Measurements from ENCODE around the gene SERPINA4. TPM values are rescaled to one million over a fixed set of nuclear protein-coding genes. Genes with fewer than 3 reads are reported as not detected.
"Not testable (repeated sequence)": the region's sequence is repeated elsewhere in the genome, so short reads cannot be mapped to it uniquely, and the experiment has no call there.

SERPINA4 gene
- total and polyA plus RNA-seq, 2 experiments from 2014 or later: not detected

GRCh38 chr14:94605361-94605760, 44.1 kb downstream of the SERPINA4 start (continued):
- TF ChIP-seq ZNF462 (CRISPR knock-in tag; IDR thresholded peaks at IDR 0.05) (no peak), JUNB (IDR thresholded peaks at IDR 0.05; ENCODE audit: unreplicated experiment) (no peak), NANOG (IDR thresholded peaks at IDR 0.05; ENCODE audit: borderline replicate concordance) (no peak)

- H3K9me3 Mint-ChIP-seq; H3K27ac ChIP-seq (ENCODE audit: low read depth); H3F3A ChIP-seq (replicated peaks; ENCODE audit: low read depth); H3K4me2 ChIP-seq; H3K79me2 ChIP-seq (replicated peaks; ENCODE audit: insufficient read depth); DNase-seq (ENCODE audit: low spot score); ATAC-seq; H3K27me3 Mint-ChIP-seq (ENCODE audit: insufficient read depth, low read depth, poor library complexity); H3K9me2 ChIP-seq (ENCODE audit: insufficient read depth); H4K20me1 ChIP-seq (replicated peaks; ENCODE audit: insufficient read depth); H3K27me3 ChIP-seq (ENCODE audit: insufficient read depth); H3K27ac Mint-ChIP-seq; H3K4me1 ChIP-seq (ENCODE audit: insufficient read depth); H3K36me3 Mint-ChIP-seq (ENCODE audit: low read depth); H3K36me3 ChIP-seq (ENCODE audit: insufficient read depth); H2AFZ ChIP-seq; H3K4me1 Mint-ChIP-seq; H3K4me3 Mint-ChIP-seq; H3K4me3 ChIP-seq: not testable (repeated sequence)
These were observed 47.7 kb downstream of the SERPINA4 start for GRCh38 chr14:94608966-94609365.

- H3K9me3 Mint-ChIP-seq: peaks cover 4% of the 10 kb centered on the region; the same call in 1 of the 3 replicates
- no peak overlapping the region for H3K4me2 ChIP-seq
- TF ChIP-seq CTCF (conservative IDR thresholded peaks at IDR 0.05; ENCODE audit: low read depth in 2 of 2): no peak
- no peak for TF ChIP-seq EZH2phosphoT487 (IDR thresholded peaks at IDR 0.05; ENCODE audit: unreplicated experiment)
- TF ChIP-seq ZNF114 (CRISPR knock-in tag; IDR thresholded peaks at IDR 0.05): no peak
- no peak for TF ChIP-seq NANOG (IDR thresholded peaks at IDR 0.05; ENCODE audit: borderline replicate concordance)
- TF ChIP-seq CREB1 (CRISPR knock-in tag; IDR thresholded peaks at IDR 0.05; ENCODE audit: low read depth): no peak
- TF ChIP-seq POLR2AphosphoS5 (IDR thresholded peaks at IDR 0.05; ENCODE audit: low read depth): no peak
- no peak for TF ChIP-seq EZH2 (IDR thresholded peaks at IDR 0.05; ENCODE audit: low read depth, unreplicated experiment)
These were observed 49.9 kb downstream of the SERPINA4 start for GRCh38 chr14:94611179-94611578.

More at GRCh38 chr14:94611179-94611578, 49.9 kb downstream of the SERPINA4 start:
- Histone ChIP-seq H2AFZ (no peak overlapping the region), H3K79me2 (replicated peaks; ENCODE audit: insufficient read depth) (no peaks in the 10 kb centered on the region), H3F3A (replicated peaks; ENCODE audit: low read depth) (no peaks in the 10 kb centered on the region), H3K4me3 (no peak overlapping the region), H3K4me1 (ENCODE audit: insufficient read depth) (no peaks in the 10 kb centered on the region), H3K27ac (ENCODE audit: low read depth) (no peak overlapping the region), H3K9me2 (ENCODE audit: insufficient read depth) (no peaks in the 10 kb centered on the region), H3K27me3 (ENCODE audit: insufficient read depth) (no peaks in the 10 kb centered on the region), H4K20me1 (replicated peaks; ENCODE audit: insufficient read depth) (no peaks in the 10 kb centered on the region), H3K36me3 (ENCODE audit: insufficient read depth) (no peaks in the 10 kb centered on the region)
- H3K36me3 Mint-ChIP-seq (ENCODE audit: low read depth): no peaks in the 10 kb centered on the region
- H3K27me3 Mint-ChIP-seq (ENCODE audit: insufficient read depth, low read depth, poor library complexity): peaks cover 4% of the 10 kb centered on the region
- no peak overlapping the region for H3K4me3 Mint-ChIP-seq
- DNase-seq (ENCODE audit: low spot score) (no peak), ATAC-seq (no peak)
- peaks cover 3% of the 10 kb centered on the region; the same call in 1 of the 3 replicates for H3K4me1 Mint-ChIP-seq
- no peak overlapping the region for H3K27ac Mint-ChIP-seq

Data from GM23338 (cell line).